Liver (tissue), 3 donors: ENCODE results near the gene DCHS2.

ENCODE experiments used
- JUND ChIP-seq, 2 donors: IDR thresholded peaks; 2 replicates each; pipeline ENCODE4 v1.6.1; 2016; ENCODE audit warnings: antibody characterized with exemption in 2 of 2
- RAD21 ChIP-seq, 2 donors: IDR thresholded peaks; 2 replicates each; pipeline ENCODE4 v1.6.1; 2016; ENCODE audit warnings: antibody characterized with exemption in 2 of 2, mild to moderate bottlenecking in 2 of 2
- TAF1 ChIP-seq: conservative IDR thresholded peaks from 2 replicates; pipeline ENCODE4 v1.6.1; 2016; ENCODE audit warnings: antibody characterized with exemption, mild to moderate bottlenecking
- YY1 ChIP-seq: IDR thresholded peaks from 2 replicates; pipeline ENCODE4 v1.6.1; 2016; ENCODE audit warnings: antibody characterized with exemption, mild to moderate bottlenecking
- ZBTB33 ChIP-seq: IDR thresholded peaks from 2 replicates; pipeline ENCODE4 v1.6.1; 2016; ENCODE audit warnings: antibody characterized with exemption
- TF ChIP-seq, protein P1 (sequence below): fragments of 150-350 bp; IDR thresholded peaks from 2 replicates; pipeline ENCODE4 v1.5.1; 2017; ENCODE audit warnings: improper control_type of control experiment, low read depth, low read length; ENCODE audit not compliant: missing input control
- donor health status: healthy.
- donor health status: healthy.

DNA sequence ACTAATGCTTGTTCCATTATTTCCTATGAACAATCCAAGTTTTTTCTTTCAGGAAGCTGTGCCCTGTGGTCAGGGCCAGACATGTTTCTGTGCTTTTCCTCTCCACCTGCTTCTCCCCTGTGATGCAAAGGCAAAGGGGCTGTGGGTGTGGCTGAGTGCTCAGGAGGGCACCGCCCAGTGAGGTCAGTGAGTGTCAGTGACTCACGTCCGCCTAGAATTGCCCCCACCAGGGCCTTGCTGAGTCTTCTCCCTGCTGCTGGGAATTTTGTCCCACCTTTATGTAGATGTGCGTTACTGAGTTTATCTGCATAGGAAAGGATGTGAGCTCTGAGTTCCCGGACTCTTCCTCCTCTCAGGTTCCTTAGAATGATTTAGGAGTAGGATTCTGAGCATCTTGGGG is 283.2 kb downstream of the DCHS2 start:
- TF ChIP-seq, protein P1, sequence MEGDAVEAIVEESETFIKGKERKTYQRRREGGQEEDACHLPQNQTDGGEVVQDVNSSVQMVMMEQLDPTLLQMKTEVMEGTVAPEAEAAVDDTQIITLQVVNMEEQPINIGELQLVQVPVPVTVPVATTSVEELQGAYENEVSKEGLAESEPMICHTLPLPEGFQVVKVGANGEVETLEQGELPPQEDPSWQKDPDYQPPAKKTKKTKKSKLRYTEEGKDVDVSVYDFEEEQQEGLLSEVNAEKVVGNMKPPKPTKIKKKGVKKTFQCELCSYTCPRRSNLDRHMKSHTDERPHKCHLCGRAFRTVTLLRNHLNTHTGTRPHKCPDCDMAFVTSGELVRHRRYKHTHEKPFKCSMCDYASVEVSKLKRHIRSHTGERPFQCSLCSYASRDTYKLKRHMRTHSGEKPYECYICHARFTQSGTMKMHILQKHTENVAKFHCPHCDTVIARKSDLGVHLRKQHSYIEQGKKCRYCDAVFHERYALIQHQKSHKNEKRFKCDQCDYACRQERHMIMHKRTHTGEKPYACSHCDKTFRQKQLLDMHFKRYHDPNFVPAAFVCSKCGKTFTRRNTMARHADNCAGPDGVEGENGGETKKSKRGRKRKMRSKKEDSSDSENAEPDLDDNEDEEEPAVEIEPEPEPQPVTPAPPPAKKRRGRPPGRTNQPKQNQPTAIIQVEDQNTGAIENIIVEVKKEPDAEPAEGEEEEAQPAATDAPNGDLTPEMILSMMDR, result no peak
- TF ChIP-seq JUND (IDR thresholded peaks at IDR 0.05) (no peak), RAD21 (IDR thresholded peaks at IDR 0.05) (no peak), YY1 (no peak), ZBTB33 (no peak), TAF1 (no peak)
